Measurements from ENCODE around the gene PRR13. TPM values are rescaled to one million over a fixed set of nuclear protein-coding genes. Genes with fewer than 3 reads are reported as not detected.

PRR13 gene
- total and polyA plus RNA-seq, 2 experiments from 2014 or later = 42.9 to 169 TPM

Other genes starting within 250 kb of the PRR13 start
- 0.25 and 1.1 TPM in 2 replicates for gene ITGB7, start 234.5 kb upstream of the PRR13 start, total RNA-seq
- gene ITGB7, start 234.5 kb upstream of the PRR13 start, polyA plus RNA-seq = 0.55 and 0.86 TPM in 2 replicates
- 15.5 and 30.4 TPM in 2 replicates for gene RARG, start 209.5 kb upstream of the PRR13 start, total RNA-seq
- 13.0 and 19.2 TPM in 2 replicates for gene RARG, start 209.5 kb upstream of the PRR13 start, polyA plus RNA-seq
- 7.8 and 23.9 TPM in 2 replicates for gene ESPL1, start 173.4 kb upstream of the PRR13 start, total RNA-seq
- 1.3 and 4.8 TPM in 2 replicates for gene ESPL1, start 173.4 kb upstream of the PRR13 start, polyA plus RNA-seq
- 435 and 511 TPM in 2 replicates for gene PFDN5, start 146.2 kb upstream of the PRR13 start, total RNA-seq
- gene PFDN5, start 146.2 kb upstream of the PRR13 start, polyA plus RNA-seq = 548 and 553 TPM in 2 replicates
- gene MYG1, start 142.0 kb upstream of the PRR13 start, total RNA-seq = 69.5 and 71.0 TPM in 2 replicates
- 73.3 and 75.4 TPM in 2 replicates for gene MYG1, start 142.0 kb upstream of the PRR13 start, polyA plus RNA-seq
- gene AAAS, start 120.1 kb upstream of the PRR13 start, total RNA-seq = 117 and 119 TPM in 2 replicates
- 138 and 140 TPM in 2 replicates for gene AAAS, start 120.1 kb upstream of the PRR13 start, polyA plus RNA-seq
- gene SP7, start 105.4 kb upstream of the PRR13 start, total RNA-seq = 0.14 and 0.39 TPM in 2 replicates
- gene SP7, start 105.4 kb upstream of the PRR13 start, polyA plus RNA-seq = 0.45 TPM in 1 of 2 replicates, not detected in the other
- 43.7 and 53.0 TPM in 2 replicates for gene SP1, start 61.6 kb upstream of the PRR13 start, total RNA-seq
- 11.4 and 12.9 TPM in 2 replicates for gene SP1, start 61.6 kb upstream of the PRR13 start, polyA plus RNA-seq
- 39.8 and 60.0 TPM in 2 replicates for gene AMHR2, start 17.9 kb upstream of the PRR13 start, total RNA-seq
- gene AMHR2, start 17.9 kb upstream of the PRR13 start, polyA plus RNA-seq = 53.4 and 57.3 TPM in 2 replicates
- gene PCBP2, start 10.4 kb downstream of the PRR13 start, total RNA-seq = 213 and 326 TPM in 2 replicates
- 114 and 146 TPM in 2 replicates for gene PCBP2, start 10.4 kb downstream of the PRR13 start, polyA plus RNA-seq
- 18.5 and 26.1 TPM in 2 replicates for gene MAP3K12, start 57.7 kb downstream of the PRR13 start, total RNA-seq
- gene MAP3K12, start 57.7 kb downstream of the PRR13 start, polyA plus RNA-seq = 15.1 and 17.6 TPM in 2 replicates
- 58.3 and 68.1 TPM in 2 replicates for gene TARBP2, start 59.5 kb downstream of the PRR13 start, total RNA-seq
- 69.2 and 79.8 TPM in 2 replicates for gene TARBP2, start 59.5 kb downstream of the PRR13 start, polyA plus RNA-seq
- not detected in 2 replicates for gene NPFF, start 65.8 kb downstream of the PRR13 start, total RNA-seq
- not detected in 2 replicates for gene NPFF, start 65.8 kb downstream of the PRR13 start, polyA plus RNA-seq
- gene ATF7, start 184.6 kb downstream of the PRR13 start, total RNA-seq = 8.7 and 9.1 TPM in 2 replicates
- gene ATF7, start 184.6 kb downstream of the PRR13 start, polyA plus RNA-seq = 13.8 and 17.8 TPM in 2 replicates
- 703 and 923 TPM in 2 replicates for gene ATP5MC2, start 234.3 kb downstream of the PRR13 start, total RNA-seq
- gene ATP5MC2, start 234.3 kb downstream of the PRR13 start, polyA plus RNA-seq = 703 and 802 TPM in 2 replicates

Data from cardiac muscle cell (in vitro differentiated cells and primary cell).